ENCODE results near the gene LRRTM2. TPM values are rescaled to one million over a fixed set of nuclear protein-coding genes. Genes with fewer than 3 reads are reported as not detected.
A peak's percentile ranks its signal among the peaks of the same experiment; 100 is the strongest.

LRRTM2 gene
- polyA plus RNA-seq, 2 of the 4 experiments (the other 2 are of a cell fraction): not detected

DNA sequence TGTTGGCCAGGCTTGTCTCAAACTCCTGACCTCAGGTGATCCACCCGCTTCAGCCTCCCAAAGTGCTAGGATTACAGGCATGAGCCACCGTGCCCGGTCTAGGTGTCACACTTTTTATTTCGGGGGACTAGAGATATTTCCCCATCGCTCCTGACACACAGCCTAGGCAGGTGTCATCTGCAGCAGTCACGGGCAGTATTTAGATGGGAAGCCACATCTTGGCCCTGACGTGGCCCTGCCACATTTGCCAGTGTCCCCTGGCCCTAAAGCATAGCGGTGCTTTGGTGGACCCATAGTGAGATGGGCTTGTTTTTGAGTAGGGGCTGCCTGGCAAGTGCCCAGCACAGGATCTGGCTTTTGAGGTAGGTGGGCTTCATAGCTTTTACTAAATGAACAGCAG, 45.0 kb upstream of the LRRTM2 start:
- TF ChIP-seq SREBF2 (IDR thresholded peaks at IDR 0.05): no peak
- TF ChIP-seq, protein P1, sequence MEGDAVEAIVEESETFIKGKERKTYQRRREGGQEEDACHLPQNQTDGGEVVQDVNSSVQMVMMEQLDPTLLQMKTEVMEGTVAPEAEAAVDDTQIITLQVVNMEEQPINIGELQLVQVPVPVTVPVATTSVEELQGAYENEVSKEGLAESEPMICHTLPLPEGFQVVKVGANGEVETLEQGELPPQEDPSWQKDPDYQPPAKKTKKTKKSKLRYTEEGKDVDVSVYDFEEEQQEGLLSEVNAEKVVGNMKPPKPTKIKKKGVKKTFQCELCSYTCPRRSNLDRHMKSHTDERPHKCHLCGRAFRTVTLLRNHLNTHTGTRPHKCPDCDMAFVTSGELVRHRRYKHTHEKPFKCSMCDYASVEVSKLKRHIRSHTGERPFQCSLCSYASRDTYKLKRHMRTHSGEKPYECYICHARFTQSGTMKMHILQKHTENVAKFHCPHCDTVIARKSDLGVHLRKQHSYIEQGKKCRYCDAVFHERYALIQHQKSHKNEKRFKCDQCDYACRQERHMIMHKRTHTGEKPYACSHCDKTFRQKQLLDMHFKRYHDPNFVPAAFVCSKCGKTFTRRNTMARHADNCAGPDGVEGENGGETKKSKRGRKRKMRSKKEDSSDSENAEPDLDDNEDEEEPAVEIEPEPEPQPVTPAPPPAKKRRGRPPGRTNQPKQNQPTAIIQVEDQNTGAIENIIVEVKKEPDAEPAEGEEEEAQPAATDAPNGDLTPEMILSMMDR (IDR thresholded peaks at IDR 0.05): no peak
- TF ChIP-seq GATA3 (IDR thresholded peaks at IDR 0.05; ENCODE audit: borderline replicate concordance): no peak
- no peak for TF ChIP-seq PHF8 (IDR thresholded peaks at IDR 0.05; ENCODE audit: borderline replicate concordance, low read depth)
- TF ChIP-seq CHD2 (IDR thresholded peaks at IDR 0.05; ENCODE audit: low read length, partially characterized antibody): no peak
- no peak for TF ChIP-seq NR3C1 (IDR thresholded peaks at IDR 0.05)
- no peak for TF ChIP-seq BHLHE40 (IDR thresholded peaks at IDR 0.05; ENCODE audit: low read depth, low read length)
- no peak for TF ChIP-seq CEBPB (IDR thresholded peaks at IDR 0.05)
- TF ChIP-seq, protein P2, sequence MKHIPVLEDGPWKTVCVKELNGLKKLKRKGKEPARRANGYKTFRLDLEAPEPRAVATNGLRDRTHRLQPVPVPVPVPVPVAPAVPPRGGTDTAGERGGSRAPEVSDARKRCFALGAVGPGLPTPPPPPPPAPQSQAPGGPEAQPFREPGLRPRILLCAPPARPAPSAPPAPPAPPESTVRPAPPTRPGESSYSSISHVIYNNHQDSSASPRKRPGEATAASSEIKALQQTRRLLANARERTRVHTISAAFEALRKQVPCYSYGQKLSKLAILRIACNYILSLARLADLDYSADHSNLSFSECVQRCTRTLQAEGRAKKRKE (CRISPR knock-in tag; IDR thresholded peaks at IDR 0.05; ENCODE audit: low read depth): no peak
- TF ChIP-seq HOXB13 (CRISPR knock-in tag; IDR thresholded peaks at IDR 0.05; ENCODE audit: low read depth): no peak
- TF ChIP-seq ZFP36 (IDR thresholded peaks at IDR 0.05; ENCODE audit: borderline replicate concordance, partially characterized antibody): no peak
- TF ChIP-seq HOXB5 (CRISPR knock-in tag; IDR thresholded peaks at IDR 0.05): no peak
- TF ChIP-seq, protein P3, sequence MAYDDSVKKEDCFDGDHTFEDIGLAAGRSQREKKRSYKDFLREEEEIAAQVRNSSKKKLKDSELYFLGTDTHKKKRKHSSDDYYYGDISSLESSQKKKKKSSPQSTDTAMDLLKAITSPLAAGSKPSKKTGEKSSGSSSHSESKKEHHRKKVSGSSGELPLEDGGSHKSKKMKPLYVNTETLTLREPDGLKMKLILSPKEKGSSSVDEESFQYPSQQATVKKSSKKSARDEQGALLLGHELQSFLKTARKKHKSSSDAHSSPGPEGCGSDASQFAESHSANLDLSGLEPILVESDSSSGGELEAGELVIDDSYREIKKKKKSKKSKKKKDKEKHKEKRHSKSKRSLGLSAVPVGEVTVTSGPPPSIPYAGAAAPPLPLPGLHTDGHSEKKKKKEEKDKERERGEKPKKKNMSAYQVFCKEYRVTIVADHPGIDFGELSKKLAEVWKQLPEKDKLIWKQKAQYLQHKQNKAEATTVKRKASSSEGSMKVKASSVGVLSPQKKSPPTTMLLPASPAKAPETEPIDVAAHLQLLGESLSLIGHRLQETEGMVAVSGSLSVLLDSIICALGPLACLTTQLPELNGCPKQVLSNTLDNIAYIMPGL (CRISPR knock-in tag; IDR thresholded peaks at IDR 0.05; ENCODE audit: borderline replicate concordance): no peak
- TF ChIP-seq HDAC2 (IDR thresholded peaks at IDR 0.05): no peak
- no peak for TF ChIP-seq ZC3H11A (IDR thresholded peaks at IDR 0.05)
- no peak for TF ChIP-seq MAFK (IDR thresholded peaks at IDR 0.05; ENCODE audit: partially characterized antibody)
- no peak for TF ChIP-seq CBX2 (IDR thresholded peaks at IDR 0.05; ENCODE audit: borderline replicate concordance, low read depth)
- no peak for TF ChIP-seq TP53 (CRISPR knock-in tag; IDR thresholded peaks at IDR 0.05)
- TF ChIP-seq KDM1A (IDR thresholded peaks at IDR 0.05; ENCODE audit: low read depth): no peak
- ChIA-PET POLR2A (no interaction called here), CTCF (interaction anchor here (1.5 kb wide), 1 partner anchor 342 kb away, joined by 4 read pairs; no protein-coding TSS in a partner anchor)
- 95% methylated on average over 7 of the region's 8 CpGs for WGBS (ENCODE audit: missing lambda C conversion rate)
- Histone ChIP-seq H3K4me2 (no peak overlapping the region), H3K4me3 (no peak overlapping the region), H3K27ac (no peak overlapping the region), H3K4me1 (peaks cover 4% of the 10 kb centered on the region; the same call in 1 of the 3 replicates), H3K9me3 (no peaks in the 10 kb centered on the region)
- FAIRE-seq (no peak), ATAC-seq (no peak), DNase-seq (ENCODE audit: low read depth in 1 of 2, low spot score in 1 of 2) (no peak)

DNA sequence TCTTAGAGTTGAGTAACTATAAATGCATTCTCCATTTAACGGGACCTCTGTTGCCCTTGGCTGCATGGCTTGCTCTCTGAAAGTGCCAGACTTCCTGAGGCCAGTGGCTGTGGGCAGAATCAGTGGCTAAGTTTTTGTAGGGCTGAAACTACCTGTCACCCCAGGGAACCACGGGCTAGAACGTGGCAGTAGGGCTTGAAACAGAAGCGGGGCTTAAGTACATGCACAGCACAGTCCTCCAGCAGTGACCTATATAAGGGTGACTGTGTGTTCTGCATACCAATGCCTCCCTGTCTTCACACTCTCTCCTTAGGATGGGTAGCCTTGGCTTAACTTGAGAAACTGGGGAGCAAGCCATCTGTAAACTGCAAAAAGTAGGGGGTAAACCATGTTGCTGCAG, 43.6 kb upstream of the LRRTM2 start:
- DNase-seq (ENCODE audit: low read depth in 1 of 2, low spot score in 1 of 2) (no peak), FAIRE-seq (no peak), ATAC-seq (peak in 1 of 2 experiments; percentile 39; a peak in 2 of 6 replicates)
- no peak overlapping the region for H3K4me2 ChIP-seq
- 100% methylated on average over 1 of the region's 4 CpGs for WGBS (ENCODE audit: missing lambda C conversion rate)
- ChIA-PET CTCF (no interaction called here), POLR2A (no interaction called here)
- TF ChIP-seq HOXB5 (CRISPR knock-in tag; IDR thresholded peaks at IDR 0.05) (no peak), ESRRA (IDR thresholded peaks at IDR 0.05; ENCODE audit: borderline replicate concordance, low read length) (no peak), ZNF302 (CRISPR knock-in tag; IDR thresholded peaks at IDR 0.05) (no peak), PHF8 (IDR thresholded peaks at IDR 0.05; ENCODE audit: borderline replicate concordance, low read depth) (no peak), HOXB13 (CRISPR knock-in tag; IDR thresholded peaks at IDR 0.05; ENCODE audit: low read depth) (no peak), RCOR1 (IDR thresholded peaks at IDR 0.05; ENCODE audit: low read depth, low read length) (no peak)
- TF ChIP-seq, protein P4, sequence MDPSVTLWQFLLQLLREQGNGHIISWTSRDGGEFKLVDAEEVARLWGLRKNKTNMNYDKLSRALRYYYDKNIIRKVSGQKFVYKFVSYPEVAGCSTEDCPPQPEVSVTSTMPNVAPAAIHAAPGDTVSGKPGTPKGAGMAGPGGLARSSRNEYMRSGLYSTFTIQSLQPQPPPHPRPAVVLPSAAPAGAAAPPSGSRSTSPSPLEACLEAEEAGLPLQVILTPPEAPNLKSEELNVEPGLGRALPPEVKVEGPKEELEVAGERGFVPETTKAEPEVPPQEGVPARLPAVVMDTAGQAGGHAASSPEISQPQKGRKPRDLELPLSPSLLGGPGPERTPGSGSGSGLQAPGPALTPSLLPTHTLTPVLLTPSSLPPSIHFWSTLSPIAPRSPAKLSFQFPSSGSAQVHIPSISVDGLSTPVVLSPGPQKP (IDR thresholded peaks at IDR 0.05; ENCODE audit: low read depth, low read length): no peak
- TF ChIP-seq, protein P3 (CRISPR knock-in tag; IDR thresholded peaks at IDR 0.05; ENCODE audit: borderline replicate concordance): no peak
- TF ChIP-seq, protein P5, sequence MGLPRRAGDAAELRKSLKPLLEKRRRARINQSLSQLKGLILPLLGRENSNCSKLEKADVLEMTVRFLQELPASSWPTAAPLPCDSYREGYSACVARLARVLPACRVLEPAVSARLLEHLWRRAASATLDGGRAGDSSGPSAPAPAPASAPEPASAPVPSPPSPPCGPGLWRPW (IDR thresholded peaks at IDR 0.05): no peak
- no peak overlapping the region for H3K27ac ChIP-seq
- no peak overlapping the region for H3K4me3 ChIP-seq
- no peaks in the 10 kb centered on the region for H3K9me3 ChIP-seq
- H3K4me1 ChIP-seq: peaks cover 4% of the 10 kb centered on the region; the same call in 1 of the 3 replicates
